Osteoblast (primary cell): ENCODE data around the gene GPC5. TPM values are rescaled to one million over a fixed set of nuclear protein-coding genes. Genes with fewer than 3 reads are reported as not detected.

Experiments used
- DNase-seq: peaks from one replicate; pipeline ENCODE4 v3.0.0; 2011; ENCODE audit warnings: low spot score, mixed read lengths; ENCODE audit not compliant: insufficient read length; ENCODE audit errors: missing footprints
- H2AFZ ChIP-seq: 2 replicates; pipeline ENCODE4 v1.6.0; 2011; ENCODE audit warnings: mild to moderate bottlenecking, low read length
- H3K27ac ChIP-seq: 2 replicates; pipeline ENCODE4 v1.5.1; 2011; ENCODE audit warnings: mild to moderate bottlenecking, low read depth, low read length, moderate library complexity
- H3K27me3 ChIP-seq: 2 replicates; pipeline ENCODE4 v1.6.0; 2012; ENCODE audit warnings: mild to moderate bottlenecking, control low read depth, inconsistent platforms, low read length, moderate library complexity; ENCODE audit not compliant: insufficient read depth
- H3K36me3 ChIP-seq: 2 replicates; pipeline ENCODE4 v1.5.1; 2011; ENCODE audit warnings: mild to moderate bottlenecking, low read length, control low read depth, moderate library complexity; ENCODE audit not compliant: insufficient read depth
- H3K4me1 ChIP-seq: 2 replicates; pipeline ENCODE4 v1.5.1; 2011; ENCODE audit warnings: mild to moderate bottlenecking, low read length, control low read depth, moderate library complexity; ENCODE audit not compliant: insufficient read depth
- H3K4me2 ChIP-seq: 2 replicates; pipeline ENCODE4 v1.6.0; 2011; ENCODE audit warnings: mild to moderate bottlenecking, low read length; ENCODE audit not compliant: insufficient read depth
- H3K4me3 ChIP-seq: fragments of 200-600 bp; sonication (generic); 3 replicates; pipeline ENCODE4 v1.5.1; 2012; ENCODE audit warnings: mild to moderate bottlenecking, low read length, inconsistent platforms; ENCODE audit not compliant: insufficient read depth
- H3K79me2 ChIP-seq: 2 replicates; pipeline ENCODE4 v1.6.0; 2012; ENCODE audit warnings: mild to moderate bottlenecking, low read length, control low read depth, inconsistent platforms; ENCODE audit not compliant: insufficient read depth
- H3K9me3 ChIP-seq: 2 replicates; pipeline ENCODE4 v1.5.1; 2011; ENCODE audit warnings: low read depth, low read length, control low read depth
- H4K20me1 ChIP-seq: 2 replicates; pipeline ENCODE4 v1.6.0; 2012; ENCODE audit warnings: mild to moderate bottlenecking, low read length, control low read depth; ENCODE audit not compliant: insufficient read depth
- CTCF ChIP-seq: IDR thresholded peaks from 2 replicates; pipeline ENCODE4 v1.5.1; 2011; ENCODE audit warnings: mild to moderate bottlenecking, low read depth, low read length, moderate library complexity; ENCODE audit errors: extremely low read depth
- total RNA-seq: library from RNA; depleted of rRNA; stranded (reverse); fragments of >200 nt; gene quantifications from 2 replicates; pipeline ENCODE4 v1.2.3, GENCODE V29; 2012

The GPC5 gene
- total RNA-seq, 1 donor = 0.36 TPM

GRCh38 chr13:91544723-91545122 lies 146.3 kb downstream of the GPC5 start:
- Histone ChIP-seq H3K36me3 (no peaks in the 10 kb centered on the region), H3K27me3 (no peaks in the 10 kb centered on the region), H3K9me3 (no peaks in the 10 kb centered on the region), H2AFZ (no peak overlapping the region), H3K4me1 (no peaks in the 10 kb centered on the region), H3K27ac (no peak overlapping the region), H3K79me2 (no peaks in the 10 kb centered on the region), H4K20me1 (no peaks in the 10 kb centered on the region), H3K4me3 (no peak overlapping the region), H3K4me2 (no peak overlapping the region)
- DNase-seq = no peak
- no peak for TF ChIP-seq CTCF

GRCh38 chr13:91546900-91547299 lies 148.5 kb downstream of the GPC5 start:
- Histone ChIP-seq H3K4me2 (no peak overlapping the region), H3K4me1 (no peaks in the 10 kb centered on the region), H3K4me3 (no peak overlapping the region), H2AFZ (no peak overlapping the region), H3K36me3 (no peaks in the 10 kb centered on the region), H3K27me3 (no peaks in the 10 kb centered on the region), H4K20me1 (no peaks in the 10 kb centered on the region), H3K79me2 (no peaks in the 10 kb centered on the region), H3K9me3 (no peaks in the 10 kb centered on the region), H3K27ac (no peak overlapping the region)
- TF ChIP-seq CTCF = no peak
- DNase-seq = no peak

GRCh38 chr13:91553584-91553983 lies 155.2 kb downstream of the GPC5 start:
- DNase-seq = no peak
- no peak overlapping the region for H3K4me3 ChIP-seq
- H3K9me3 ChIP-seq = no peaks in the 10 kb centered on the region
- H3K4me2 ChIP-seq = no peak overlapping the region
- no peak for TF ChIP-seq CTCF
- no peak overlapping the region for H2AFZ ChIP-seq
- H3K79me2 ChIP-seq = no peaks in the 10 kb centered on the region
- H3K36me3 ChIP-seq = no peaks in the 10 kb centered on the region
- H3K27ac ChIP-seq = no peak overlapping the region
- H3K4me1 ChIP-seq = no peaks in the 10 kb centered on the region
- H3K27me3 ChIP-seq = no peaks in the 10 kb centered on the region
- H4K20me1 ChIP-seq = no peaks in the 10 kb centered on the region

- Histone ChIP-seq H3K36me3 (no peaks in the 10 kb centered on the region), H2AFZ (no peak overlapping the region), H3K4me1 (no peaks in the 10 kb centered on the region), H3K27ac (no peak overlapping the region), H3K27me3 (no peaks in the 10 kb centered on the region), H4K20me1 (no peaks in the 10 kb centered on the region), H3K9me3 (no peaks in the 10 kb centered on the region), H3K79me2 (no peaks in the 10 kb centered on the region), H3K4me3 (no peak overlapping the region), H3K4me2 (no peak overlapping the region)
- DNase-seq = no peak
- TF ChIP-seq CTCF = no peak
These were observed 155.7 kb downstream of the GPC5 start for GRCh38 chr13:91554101-91554500.
